HG03135 (cell line): ENCODE data around the gene DAB2IP.
"Not testable (repeated sequence)": the region's sequence is repeated elsewhere in the genome, so short reads cannot be mapped to it uniquely, and the experiment has no call there.

Source experiments
- ATAC-seq: cut with Tn5 transposase; IDR thresholded peaks from one replicate; pipeline ENCODE4 v1.9.1; 2021; ENCODE audit warnings: mild to moderate bottlenecking, moderate library complexity; ENCODE audit not compliant: unreplicated experiment

Gene DAB2IP

DNA sequence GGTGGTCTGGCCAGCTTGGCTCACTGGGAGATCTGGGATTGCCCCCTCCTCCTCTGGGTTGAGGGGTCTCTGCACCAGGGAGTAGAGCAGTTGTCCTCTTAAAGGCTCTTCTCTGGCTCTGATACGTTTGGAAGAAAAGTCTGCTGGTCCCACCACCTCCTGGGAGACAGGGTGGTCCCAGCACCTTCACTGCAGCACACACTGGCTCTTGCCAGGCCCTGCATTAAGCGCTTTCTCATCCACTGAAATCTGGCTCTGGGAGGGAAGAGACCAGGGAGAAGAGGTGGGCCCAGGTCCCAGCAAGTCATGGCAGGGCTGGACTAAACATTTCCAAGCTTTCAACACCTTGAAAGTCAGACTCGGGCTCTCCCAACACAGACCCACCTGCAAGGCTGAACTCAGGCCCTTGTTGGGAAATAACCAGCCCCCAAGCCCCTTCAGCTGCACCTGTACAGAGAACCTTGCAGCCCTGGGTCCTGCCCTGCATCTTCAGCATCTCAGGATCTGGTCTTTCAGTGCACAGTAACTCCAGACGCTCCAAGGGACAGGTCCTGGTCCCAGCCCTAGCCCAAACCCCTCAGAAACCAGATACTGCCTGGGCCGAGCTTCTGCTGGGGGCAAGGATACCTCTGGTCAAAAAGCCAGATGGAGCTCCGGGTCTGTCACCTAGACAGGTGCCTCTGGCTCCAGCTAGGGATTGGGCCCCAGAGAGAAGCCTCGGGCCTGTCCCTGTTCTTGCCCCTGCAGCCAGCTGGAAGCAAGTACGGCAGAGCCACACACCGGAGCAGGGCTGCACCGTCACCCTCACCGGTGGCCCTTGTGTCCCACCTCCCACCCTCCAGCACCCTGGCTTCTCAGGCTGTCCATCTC lies 134.5 kb downstream of the DAB2IP start:
- ATAC-seq, result no peak

DNA sequence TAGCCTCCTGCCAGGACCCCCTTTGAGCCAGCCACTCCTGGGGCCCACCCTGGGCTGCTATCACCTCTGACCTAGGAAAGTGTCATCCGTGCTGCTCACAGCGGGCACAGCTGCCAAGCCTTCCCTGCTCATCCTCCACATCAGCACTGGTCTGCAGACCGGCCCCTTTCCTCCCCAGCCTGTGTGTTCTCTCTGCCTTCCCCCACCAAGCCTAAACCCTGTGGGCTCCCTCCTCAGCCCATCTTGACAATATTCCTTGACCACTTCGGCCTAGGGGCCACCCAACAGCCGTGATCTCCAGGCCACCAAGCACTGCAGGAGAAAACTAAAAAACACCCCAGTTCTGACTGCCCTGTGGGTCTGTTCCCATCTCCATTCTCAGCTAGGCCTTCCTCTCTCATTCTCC lies 135.1 kb downstream of the DAB2IP start:
- no peak for ATAC-seq

DNA sequence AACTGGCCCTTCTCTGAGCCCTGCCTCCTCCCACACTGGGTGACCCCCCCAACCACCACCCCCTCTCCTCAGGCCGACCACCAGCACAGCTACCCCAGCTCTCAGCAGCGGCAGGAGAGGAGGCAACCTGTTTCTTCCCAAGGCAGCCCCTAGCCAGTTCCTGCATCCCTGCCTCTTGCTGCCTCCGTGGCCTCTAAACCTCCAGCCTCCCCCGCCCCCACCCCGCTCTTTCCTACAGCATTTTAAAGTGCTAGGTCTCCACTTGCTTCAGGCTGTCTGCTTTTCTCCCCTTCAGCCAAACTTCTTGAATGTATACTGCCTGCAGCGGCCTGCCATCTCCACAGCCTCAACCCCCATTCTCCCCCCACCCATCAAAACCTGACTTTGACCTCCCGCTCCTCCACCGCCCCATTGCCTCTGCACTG lies 135.6 kb downstream of the DAB2IP start:
- no peak for ATAC-seq

DNA sequence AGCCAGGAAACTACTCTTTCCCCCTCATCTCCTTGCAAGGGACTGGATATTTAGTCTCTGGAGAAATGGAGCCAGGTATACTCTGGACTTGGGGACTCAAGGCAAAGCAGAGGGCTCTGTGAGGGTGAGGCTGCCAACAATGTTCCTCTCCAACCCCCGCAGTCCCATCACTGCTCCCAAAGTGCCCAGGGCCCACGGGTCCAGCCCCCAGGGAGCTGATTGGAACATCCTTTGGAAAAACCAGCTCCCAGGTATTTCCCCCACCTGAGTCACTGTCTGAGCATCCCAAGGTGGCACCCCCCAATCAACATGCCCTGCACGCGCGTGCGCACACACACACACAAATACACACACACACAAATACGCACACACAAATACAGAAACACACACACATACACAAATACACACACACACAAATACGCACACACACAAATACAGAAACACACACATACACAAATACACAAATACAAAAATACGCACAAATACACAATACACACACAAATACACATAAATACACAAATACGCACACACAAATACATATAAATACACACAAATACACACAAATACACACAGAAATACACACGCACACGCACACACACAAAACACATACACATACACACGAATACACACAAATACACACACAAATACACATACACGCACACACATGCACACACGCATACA lies 137.4 kb downstream of the DAB2IP start:
- no peak for ATAC-seq

DNA sequence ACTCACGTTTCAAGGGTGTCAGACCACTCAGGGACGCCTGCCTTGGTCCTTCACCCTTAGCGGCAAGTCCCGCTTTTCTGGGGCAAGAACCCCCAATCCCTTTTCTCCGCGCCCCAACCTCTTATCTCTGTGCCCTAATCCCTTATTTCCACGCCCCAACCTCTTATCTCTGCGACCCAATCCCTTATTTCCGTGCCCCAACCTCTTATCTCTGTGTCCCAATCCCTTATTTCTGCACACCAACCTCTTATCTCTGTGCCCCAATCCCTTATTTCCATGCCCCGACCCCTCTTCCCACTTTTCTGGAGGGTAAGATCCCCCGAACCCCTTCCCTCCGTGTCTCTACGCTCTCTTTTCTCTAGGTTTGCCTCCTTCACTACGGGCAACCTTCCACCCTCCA lies 139.4 kb downstream of the DAB2IP start:
- no peak for ATAC-seq

- ATAC-seq, result not testable (repeated sequence)
Observed at GRCh38 chr9:121792476-121792875, 141.0 kb downstream of the DAB2IP start.

GRCh38 chr9:121794334-121794733 lies 142.9 kb downstream of the DAB2IP start:
- not testable (repeated sequence) for ATAC-seq

- no peak for ATAC-seq
Observed at GRCh38 chr9:121797081-121797480, 145.6 kb downstream of the DAB2IP start.

DNA sequence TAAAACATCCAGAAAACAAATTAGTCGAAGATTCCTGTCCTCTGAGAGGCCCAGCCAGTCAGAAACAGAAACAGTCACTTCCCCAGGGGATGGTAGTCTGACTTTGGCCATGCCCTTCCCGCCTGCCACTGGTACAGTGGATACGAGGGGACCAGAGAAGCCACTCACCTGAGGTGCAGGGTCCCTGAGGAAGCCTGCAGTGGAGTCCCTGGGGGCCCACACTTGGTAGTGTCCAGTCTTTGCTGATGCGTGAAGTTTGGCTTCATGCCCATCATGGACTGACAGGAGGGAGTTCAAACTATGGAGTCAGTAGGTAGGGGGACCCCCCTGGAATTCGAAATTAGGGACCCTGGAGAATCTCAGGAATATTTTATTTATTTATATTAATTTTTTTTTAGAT lies 147.5 kb downstream of the DAB2IP start:
- ATAC-seq, result no peak

- ATAC-seq, result no peak
Observed at GRCh38 chr9:121800376-121800775, 148.9 kb downstream of the DAB2IP start.

- ATAC-seq, result no peak
Observed at GRCh38 chr9:121801579-121801978, 150.1 kb downstream of the DAB2IP start.

DNA sequence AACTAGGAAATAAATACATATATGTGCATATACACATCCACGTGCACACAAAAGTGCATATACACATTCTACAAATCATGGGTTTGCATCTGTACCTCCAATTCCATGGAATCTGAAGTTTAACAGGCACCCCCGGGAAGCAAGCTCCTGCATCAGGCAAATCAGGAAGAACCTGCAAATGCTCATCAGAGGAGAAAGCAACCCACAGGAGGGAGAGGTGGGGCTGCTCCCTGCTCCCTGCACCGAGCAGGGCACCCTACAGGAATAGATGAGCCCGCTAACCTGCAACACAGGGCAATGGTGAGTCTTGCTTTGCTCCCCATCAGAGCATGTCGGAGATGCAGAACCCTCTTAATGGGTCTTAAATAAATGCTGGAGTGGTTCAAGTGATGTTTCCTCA lies 151.3 kb downstream of the DAB2IP start:
- no peak for ATAC-seq

DNA sequence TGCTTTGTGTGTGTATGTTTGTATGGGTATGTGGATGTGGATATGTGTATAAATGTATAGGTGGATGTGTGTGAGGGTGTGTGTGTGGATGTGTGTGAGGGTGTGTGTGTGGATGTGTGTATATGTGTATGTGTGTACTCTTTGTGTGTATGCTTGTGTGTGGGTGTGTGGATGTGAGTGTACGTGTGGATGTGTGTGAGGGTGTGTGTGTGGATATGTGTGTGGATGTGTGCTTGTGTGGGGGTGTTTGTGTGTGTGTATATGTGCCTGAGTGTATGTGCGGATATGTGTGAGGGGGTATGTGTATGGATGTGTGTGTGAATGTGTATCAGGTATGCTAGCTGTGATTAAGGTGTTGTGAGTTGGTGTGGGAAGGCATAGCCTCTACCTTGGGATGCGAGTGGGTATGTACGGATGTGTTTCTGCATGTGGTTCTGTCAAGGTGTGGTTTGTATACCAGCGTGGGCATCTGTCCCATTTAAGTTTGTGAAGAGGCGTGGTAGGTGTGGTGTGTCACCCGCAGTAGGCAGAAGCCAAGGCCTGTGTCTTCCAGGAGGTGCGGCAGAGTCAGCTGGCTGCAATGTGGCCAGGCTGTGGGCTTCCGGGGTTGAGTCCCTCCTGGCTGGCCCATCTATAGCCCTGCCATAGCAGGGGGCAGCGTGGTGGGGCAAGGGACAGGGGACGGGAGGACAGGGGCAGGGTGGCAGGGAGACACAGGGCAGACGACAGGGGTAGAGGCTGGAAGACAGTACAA lies 155.8 kb downstream of the DAB2IP start:
- ATAC-seq, result no peak

- no peak for ATAC-seq
Observed at GRCh38 chr9:121807823-121808278, 156.4 kb downstream of the DAB2IP start.

- ATAC-seq, result no peak
Observed at GRCh38 chr9:121808781-121809180, 157.3 kb downstream of the DAB2IP start.

- no peak for ATAC-seq
Observed at GRCh38 chr9:121809356-121810050, 158.1 kb downstream of the DAB2IP start.

DNA sequence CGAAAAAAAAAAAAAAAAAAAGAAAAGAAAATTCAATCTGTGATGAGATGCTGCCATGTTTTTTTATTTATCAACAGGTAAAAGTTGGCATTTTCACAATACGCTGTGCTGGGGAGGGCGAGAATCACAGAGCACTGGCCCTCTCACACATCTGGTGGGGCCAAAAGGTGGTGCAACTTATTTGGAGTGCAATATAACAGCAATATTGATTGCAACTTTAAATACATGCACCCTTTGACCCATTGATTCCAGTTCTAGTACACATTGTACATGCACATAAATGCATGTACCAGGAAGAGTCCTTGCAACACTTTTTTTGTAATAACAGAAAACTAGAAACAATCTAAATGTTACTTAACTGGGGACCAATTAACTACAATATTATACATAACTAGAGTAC lies 159.1 kb downstream of the DAB2IP start:
- ATAC-seq, result no peak

GRCh38 chr9:121811140-121811539 lies 159.7 kb downstream of the DAB2IP start:
- no peak for ATAC-seq

DNA sequence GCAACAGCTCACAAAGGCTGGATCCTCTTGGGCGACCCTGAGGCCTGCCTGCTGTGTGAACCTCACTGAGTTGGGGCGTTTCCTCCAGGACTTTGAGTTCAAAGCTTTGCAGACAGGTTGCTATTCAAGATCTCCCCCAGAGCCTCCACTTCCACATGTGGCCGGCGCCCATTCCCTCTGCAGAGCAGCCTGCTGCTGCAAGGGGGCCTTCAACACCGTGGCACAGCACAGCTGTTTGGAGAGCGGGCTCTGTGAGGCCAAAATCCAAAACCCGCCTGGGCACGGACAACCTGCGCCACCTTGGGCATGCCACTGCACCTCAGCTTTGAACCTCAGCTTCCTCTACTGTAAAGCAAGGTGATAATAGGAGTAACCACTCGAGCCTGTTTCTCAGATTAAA lies 160.3 kb downstream of the DAB2IP start:
- no peak for ATAC-seq

- no peak for ATAC-seq
Observed at GRCh38 chr9:121812159-121812735, 160.8 kb downstream of the DAB2IP start.
